ENCODE measurements around the gene WDR90.

WDR90 gene

DNA sequence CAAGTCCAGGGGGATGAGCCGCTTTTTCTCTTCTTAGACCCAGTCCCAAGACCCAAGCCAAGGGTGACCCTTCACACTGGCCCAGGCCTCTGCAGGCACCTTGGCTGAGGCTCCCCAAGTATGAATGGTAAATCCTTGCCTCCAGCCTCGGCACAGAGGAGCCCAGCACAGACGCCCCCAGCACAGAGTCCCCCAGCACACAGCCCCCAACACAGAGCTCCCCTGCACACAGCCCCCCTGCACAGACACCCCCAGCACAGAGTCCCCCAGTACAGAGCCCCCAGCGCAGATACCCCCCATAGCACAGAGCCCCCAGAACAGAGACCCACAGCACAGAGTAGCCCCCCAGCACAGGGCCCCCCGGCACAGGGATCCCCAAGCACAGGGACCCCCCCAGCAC, 8.6 kb upstream of the WDR90 start:
- DNase-seq: no peak

DNA sequence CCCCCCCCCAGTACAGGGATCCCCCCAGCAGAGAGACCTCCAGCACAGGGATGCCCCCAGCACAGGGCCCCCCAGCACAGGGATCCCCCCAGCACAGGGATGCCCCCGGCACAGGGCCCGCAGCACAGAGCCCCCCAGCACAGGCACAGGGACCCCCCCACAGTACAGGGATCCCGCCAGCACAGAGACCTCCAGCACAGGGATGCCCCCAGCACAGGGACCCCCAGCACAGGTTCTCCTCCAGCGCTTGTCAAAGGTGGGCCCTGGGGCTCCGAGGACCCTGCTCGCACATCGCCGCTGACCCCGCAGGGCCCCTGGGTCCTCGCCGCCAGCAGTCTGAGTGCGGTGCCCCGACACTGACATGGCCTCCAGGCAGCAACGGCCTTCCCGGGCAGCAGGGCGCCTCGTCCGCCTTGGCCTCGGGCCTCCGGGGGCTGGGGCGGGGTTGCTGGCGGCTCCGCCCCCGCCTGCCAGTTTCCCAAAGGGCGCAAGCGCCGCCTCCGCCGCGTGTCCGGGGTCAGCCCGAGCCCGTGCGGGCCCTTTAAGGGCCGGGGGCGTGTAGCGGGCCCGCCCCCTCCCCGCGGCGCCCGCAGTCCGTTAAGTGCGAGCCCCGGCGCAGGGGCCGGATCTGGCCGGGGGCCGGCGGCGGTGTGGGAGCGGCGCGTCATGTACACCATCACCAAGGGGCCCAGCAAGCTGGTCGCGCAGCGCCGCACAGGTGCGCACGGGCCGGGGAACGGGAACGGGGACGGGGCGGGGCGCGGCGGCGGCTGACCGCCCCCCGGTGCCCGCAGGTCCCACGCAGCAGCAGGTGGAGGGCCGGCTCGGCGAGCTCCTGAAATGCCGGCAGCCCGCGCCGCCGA, 7.6 kb upstream of the WDR90 start, which contains the start of gene MCRIP2:
TSS of gene MCRIP2 (plus strand) at position 503 of the 863 bp plus-strand sequence. CDS start at position 667, 164 bp downstream.
- peak; percentile 90 for DNase-seq

DNA sequence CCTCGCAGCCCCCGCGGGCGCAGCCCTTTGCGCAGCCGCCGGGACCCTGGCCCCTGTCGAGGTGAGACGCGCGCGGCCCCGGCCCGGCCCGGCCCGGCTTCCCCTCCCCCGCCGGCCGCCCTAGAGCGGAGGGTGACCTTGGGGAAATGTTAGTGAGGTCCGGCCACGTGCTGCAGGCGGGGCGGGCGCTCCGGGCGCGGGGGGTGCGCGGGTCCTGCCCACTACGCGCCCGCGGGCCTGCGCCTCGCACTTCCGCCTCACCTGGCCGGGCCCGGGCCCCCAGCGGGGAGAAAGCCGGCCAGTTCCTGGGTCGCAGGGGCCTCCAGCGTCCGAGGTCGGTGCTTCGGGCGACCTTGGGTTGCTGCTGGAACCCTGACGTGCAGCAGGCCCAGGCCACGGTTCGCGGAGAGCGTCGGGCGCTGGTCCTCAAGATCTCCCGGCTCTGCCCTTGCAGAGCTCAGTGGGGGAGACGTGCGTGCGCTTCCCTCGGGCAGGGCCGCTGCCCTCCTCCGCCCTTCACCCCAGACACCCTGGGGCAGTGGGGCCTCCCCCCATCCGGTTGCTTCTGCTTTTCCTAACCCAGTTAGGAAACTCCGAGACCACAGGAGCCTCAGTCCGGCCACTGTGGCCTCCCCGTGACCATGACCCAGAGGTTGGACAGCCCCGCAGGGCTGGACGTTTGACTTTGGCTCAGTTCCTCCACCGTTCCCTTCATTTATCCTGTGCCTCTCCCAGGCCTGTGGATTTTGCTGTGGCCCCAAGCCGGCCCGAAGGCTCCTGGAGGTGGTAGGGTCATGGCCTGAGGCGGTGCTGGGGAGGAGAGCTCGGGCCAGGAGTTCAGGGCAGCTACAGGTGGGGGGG, 6.7 kb upstream of the WDR90 start:
- DNase-seq: peak; percentile 88

DNA sequence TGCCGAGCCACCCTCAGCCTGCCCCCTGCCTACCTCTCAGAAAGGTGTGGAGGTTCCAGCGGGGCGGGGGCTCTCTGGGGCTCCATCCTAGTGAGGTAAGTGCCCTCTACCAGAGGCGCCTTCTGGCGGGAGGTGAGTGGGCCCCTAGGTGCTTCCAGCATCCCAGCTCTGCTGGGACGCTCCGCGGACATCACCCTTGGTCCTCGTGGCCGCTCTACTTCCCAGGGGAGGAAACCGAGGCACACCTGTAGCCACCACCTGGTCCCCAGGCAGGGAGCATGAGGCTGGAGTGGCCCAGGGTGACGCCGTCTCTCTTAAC, 6.2 kb upstream of the WDR90 start:
- DNase-seq: no peak

- DNase-seq: no peak
These were observed 4.6 kb upstream of the WDR90 start for GRCh38 chr16:644556-644955.

GRCh38 chr16:645852-646678, 3.1 kb upstream of the WDR90 start:
- no peak for DNase-seq

- DNase-seq: no peak
These were observed 2.4 kb upstream of the WDR90 start for GRCh38 chr16:646679-647172.

DNA sequence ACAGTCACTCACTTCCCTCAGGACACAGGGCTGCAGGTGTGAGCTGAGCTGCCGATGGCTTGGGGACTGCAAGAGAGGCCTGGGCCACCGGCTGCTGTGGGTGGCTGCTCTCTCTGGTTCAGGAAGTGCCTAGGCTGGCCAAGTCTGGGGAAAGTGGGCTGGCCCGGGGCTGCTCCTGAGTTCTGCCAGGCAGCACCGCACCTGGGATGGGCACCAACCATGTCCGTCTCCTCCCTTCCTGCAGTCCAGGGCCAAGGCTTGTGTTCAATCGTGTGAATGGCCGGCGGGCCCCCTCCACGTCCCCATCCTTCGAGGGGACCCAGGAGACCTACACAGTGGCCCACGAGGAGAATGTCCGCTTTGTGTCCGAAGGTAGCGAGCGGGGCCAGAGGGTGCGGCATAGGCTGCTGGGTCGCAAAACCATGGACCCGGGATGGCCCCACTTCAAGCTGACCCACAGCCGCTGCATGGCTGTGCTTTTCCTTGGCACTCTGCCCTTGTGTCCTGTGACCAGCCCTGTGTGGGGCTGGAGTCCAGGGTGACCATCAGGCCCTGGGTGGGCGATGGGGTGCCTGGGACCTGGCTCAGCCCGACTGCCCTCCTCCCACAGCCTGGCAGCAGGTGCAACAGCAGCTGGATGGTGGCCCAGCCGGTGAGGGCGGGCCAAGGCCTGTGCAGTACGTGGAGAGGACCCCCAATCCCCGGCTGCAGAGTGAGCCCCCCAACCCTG, 1.8 kb upstream of the WDR90 start:
- DNase-seq: no peak

GRCh38 chr16:648071-648780, 939 bp upstream of the WDR90 start:
- DNase-seq: peak; percentile 81

GRCh38 chr16:649631-650030, 466 bp downstream of the WDR90 start:
- DNase-seq: peak; percentile 29

DNA sequence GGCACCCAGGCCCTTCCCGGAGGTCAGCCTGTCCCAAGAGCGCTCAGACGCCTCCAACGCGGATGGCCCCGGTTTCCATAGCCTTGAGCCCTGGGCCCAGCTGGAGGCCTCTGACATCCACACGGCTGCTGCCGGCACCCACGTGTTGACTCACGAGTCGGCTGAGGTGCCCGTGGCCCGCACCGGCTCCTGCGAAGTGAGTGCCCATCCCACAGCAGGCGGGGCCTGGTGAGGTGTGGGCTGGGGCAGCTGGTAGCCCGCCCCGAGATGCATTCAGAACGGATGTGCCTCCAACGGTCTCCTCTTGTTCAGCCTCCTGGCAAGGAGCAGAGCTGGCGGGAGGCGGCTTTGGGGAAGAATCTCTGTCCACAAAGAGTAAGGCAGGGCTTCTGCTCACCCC, 2.7 kb downstream of the WDR90 start:
- DNase-seq: no peak

GRCh38 chr16:652454-653305, 3.5 kb downstream of the WDR90 start:
- no peak for DNase-seq

- no peak for DNase-seq
These were observed 4.9 kb downstream of the WDR90 start for GRCh38 chr16:654034-654433.

DNA sequence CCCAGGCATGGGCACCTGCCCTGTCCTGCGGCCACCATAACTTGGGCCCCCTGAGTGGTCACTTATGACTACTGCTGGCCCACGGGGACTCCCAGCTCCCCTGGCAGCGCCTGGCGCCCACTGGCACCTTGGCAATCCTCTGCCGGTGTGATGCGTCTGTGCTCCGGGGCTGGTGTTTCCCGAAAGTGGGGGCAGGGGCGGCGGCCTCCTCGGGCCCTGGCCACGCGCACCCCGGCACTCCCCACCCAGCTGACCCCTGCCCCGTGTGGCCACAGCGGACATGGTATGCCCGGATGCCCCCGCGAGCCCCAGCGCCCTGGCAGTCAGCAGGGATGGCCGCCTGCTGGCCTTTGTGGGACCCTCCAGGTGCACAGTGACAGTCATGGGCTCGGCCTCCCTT, 8.3 kb downstream of the WDR90 start:
- no peak for DNase-seq

DNA sequence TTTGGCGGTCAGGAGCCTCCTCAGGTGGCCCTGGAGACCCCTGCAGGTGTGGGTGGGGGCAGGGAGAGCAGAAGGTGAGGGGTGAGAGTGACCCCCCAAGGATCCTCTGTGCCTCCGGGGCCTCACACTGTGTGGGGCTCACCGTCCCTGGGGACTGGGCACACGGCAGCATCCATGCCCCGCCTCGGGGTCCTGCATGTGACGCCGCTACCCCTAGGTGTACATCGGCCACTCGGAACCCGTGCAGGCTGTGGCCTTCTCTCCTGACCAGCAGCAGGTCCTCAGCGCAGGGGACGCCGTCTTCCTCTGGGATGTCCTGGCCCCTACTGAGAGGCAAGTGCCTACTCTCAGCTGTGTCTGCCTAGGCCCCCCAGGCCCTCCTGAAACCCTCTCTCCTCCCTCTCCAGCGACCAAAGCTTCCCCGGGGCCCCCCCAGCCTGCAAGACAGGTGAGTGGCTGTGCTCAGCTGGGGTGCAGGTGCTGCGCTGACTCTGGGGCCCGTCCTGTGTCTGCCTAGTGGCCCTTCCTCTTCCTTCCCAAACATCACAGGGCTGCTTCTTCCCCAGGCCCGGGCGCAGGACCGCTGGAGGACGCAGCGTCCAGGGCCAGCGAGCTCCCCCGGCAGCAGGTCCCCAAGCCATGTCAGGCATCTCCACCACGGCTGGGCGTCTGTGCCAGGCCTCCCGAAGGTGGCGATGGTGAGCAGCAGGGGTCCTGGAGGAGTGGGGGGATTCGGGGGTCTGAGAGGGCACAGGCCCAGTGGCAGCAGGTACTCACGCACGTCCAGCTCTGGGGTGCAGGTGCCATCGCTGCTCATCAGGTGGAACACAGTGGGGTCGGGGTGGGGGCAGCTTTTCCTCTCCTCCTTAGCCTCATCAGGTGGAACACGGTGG, 9.8 kb downstream of the WDR90 start:
- no peak for DNase-seq

DNA sequence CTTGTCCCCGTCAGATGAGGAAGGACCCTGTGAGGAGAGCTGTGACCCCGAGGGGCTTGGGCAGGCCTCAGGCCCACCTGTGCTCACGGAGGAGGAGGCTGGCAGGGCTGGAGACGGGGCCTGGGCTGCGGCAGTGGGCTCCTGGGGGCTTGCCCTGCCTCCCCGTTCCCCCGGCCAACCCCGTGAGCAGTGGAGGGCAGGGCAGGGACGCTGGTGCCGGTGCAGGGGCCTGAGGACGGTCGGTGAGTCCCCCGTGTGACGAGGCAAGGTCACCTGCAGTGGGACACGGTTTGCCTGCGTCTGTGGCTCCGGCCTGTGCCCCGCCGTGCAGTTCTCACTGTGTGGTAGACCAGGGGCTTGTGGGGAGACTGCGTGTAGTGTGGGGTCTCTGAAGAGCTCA, 10.5 kb downstream of the WDR90 start:
- no peak for DNase-seq

DNA sequence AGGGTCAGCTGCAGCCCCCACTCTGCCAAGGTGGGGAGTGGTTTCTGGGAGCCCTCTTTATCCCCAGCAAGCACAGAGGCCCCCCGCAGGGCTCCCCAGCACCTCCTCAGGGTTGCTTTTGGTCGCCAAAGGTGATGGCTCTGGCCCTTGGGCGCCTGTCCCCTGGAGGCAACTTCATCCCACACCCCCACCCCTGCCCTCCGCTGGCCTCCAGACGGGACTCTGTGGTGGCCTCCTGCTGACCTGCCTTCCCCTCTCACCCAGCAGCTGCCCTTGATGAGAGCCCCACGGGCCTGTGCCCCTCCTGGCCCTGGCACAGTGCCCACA, 10.9 kb downstream of the WDR90 start:
- no peak for DNase-seq

DNA sequence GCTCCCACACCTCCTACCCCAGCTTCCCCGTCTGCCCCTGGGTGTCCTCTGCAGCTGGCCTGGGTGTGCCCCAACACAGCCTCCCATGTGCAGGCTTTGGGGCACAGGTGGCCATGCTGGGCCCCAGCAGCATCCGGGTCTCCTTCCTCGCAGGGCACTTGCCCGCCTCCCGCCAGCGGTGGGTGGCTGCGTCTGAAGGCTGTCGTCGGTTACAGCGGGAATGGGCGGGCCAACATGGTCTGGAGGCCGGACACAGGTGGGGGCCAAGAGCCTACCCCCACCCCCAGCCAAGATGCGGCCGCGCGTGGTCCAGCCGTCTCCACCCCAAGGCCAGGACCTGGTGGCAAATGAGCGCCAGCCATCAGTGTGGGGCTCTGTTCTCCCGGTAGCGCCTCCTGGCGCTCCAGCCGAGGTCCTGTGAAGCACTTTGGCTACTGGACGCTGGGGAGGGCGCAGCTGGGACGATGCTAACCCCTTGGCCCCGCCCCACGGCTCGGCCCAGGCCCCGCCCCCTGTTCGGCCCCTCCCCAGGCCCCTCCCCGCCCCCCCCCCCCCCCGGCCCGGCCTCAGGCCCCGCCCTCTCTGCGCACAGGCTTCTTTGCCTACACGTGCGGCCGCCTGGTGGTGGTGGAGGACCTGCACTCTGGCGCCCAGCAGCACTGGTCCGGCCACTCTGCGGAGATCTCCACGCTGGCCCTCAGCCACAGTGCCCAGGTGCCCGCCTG, 11.5 kb downstream of the WDR90 start:
- peak; percentile 92 for DNase-seq
